D721Med (cell line): ENCODE measurements around the gene ECE1.
"Not testable (repeated sequence)": the region's sequence is repeated elsewhere in the genome, so short reads cannot be mapped to it uniquely, and the experiment has no call there.

ENCODE experiments used
- DNase-seq: peaks from one replicate; pipeline ENCODE4 v3.0.0; 2011; ENCODE audit warnings: low spot score; ENCODE audit not compliant: insufficient read length
- FAIRE-seq: peaks from 2 replicates; lab custom pipeline; 2011; peaks lifted over from hg19 to GRCh38; lab: Jason Lieb, UNC
- TF ChIP-seq, protein P1 (sequence below): IDR thresholded peaks from 2 replicates; pipeline ENCODE4 v1.5.1; 2012; ENCODE audit warnings: mild to moderate bottlenecking, control low read depth; ENCODE audit not compliant: insufficient read depth; ENCODE audit errors: missing control alignments

ECE1 gene

DNA sequence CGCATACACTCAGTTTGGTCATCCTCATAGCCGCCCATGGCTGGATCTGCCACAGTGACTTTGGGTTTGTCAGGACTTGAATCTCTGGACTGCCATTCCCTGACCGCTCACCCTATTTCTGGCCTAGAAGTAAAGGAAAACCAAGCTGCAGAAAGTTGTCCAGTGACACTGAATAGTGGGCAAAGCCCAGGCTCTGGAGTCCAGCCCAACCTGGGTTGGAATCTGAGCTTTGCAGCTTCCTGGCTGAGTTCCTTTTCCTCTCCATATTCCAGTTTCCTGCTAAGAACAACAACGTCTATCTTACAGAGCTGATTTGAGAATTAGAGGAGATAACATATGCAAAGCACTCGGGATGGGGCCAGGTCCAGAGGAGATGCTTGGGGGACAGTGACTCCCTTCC lies 98.0 kb downstream of the ECE1 start:
- no peak for FAIRE-seq
- TF ChIP-seq, protein P1, sequence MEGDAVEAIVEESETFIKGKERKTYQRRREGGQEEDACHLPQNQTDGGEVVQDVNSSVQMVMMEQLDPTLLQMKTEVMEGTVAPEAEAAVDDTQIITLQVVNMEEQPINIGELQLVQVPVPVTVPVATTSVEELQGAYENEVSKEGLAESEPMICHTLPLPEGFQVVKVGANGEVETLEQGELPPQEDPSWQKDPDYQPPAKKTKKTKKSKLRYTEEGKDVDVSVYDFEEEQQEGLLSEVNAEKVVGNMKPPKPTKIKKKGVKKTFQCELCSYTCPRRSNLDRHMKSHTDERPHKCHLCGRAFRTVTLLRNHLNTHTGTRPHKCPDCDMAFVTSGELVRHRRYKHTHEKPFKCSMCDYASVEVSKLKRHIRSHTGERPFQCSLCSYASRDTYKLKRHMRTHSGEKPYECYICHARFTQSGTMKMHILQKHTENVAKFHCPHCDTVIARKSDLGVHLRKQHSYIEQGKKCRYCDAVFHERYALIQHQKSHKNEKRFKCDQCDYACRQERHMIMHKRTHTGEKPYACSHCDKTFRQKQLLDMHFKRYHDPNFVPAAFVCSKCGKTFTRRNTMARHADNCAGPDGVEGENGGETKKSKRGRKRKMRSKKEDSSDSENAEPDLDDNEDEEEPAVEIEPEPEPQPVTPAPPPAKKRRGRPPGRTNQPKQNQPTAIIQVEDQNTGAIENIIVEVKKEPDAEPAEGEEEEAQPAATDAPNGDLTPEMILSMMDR, result no peak
- DNase-seq, result no peak

DNA sequence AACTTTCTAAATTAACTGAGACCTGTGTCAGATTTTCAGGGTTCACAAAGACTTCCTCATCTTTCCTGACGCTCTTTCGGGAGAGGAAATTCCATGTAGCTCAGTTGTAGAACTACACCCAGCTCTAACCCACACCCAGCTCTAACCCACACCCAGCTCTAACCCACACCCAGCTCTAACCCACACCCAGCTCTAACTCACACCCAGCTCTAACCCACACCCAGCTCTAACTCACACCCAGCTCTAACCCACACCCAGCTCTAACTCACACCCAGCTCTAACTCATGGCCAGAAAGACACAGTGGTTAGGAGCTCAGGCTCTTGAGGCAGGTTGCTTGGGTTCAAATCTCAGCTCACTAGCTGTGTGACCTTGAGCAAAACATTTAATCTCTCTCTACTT lies 99.5 kb downstream of the ECE1 start:
- FAIRE-seq, DNase-seq: not testable (repeated sequence)

DNA sequence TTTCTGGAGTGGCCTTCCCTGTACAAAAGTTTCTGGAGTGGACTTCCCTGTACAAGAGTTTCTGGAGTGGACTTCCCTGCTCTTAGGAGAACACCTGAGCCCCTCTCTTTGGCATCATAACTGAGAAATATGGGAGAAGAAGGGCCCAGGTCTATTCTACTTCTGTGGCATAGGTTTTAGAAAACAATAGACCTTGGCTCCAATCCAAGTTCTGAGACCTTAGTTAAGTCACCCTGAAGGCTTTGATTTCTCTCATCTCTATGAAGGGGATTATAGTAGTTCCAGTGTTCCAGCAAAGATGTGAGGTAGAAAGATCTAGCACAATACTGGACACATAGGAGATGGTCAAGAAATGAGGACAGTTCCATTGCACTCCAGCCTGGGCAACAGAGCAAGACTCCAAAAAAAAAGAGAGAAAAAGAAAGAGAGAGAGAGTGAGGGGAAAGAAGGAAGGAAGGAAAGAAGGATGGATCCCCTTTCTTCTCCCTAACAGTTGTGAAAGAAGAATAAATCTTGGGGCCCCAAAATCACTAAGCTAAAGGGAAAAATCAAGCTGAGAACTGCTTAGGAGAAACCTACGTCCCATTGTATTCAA lies 100.3 kb downstream of the ECE1 start:
- no peak for FAIRE-seq
- no peak for DNase-seq
- TF ChIP-seq, protein P1, result no peak

DNA sequence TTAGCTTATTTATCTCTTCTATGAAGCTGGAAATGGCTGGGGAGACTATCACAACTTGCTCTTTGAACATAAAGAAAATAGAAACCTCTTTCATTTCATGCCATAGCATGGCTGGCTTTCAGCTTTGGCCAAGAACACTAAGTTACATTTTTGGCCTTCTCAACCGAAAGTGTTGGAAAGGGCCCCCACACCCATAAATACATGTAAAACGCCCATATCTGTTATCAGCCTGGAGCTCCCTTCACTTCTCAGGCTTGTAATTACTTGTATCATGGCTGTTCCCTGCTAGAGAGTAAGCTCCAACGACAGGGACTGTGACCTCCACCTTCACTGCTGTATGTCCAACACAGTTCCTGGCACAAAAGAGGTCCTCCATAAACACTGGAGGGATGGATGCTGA lies 100.8 kb downstream of the ECE1 start:
- FAIRE-seq (no peak), DNase-seq (no peak)
- TF ChIP-seq, protein P1, result no peak

DNA sequence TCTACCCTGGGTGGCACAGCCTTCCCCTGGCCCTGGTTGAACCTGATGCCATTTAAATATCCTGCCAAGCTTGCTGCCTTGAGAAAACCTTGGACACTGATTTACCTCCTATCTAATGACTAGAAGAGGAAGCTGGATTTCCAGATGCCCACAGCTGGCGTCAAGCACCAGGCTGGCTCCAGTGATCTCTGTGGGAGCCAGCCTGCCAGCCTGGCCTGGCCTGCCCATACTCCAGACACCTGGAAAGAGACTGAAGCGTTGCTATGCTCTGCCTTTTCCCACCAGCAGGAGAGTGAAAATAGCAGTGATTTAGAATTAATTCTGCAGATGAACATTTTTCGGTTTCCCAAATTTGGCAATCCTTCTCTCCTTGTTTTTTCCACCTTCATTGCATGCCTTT lies 102.0 kb downstream of the ECE1 start:
- TF ChIP-seq, protein P1, result no peak
- no peak for DNase-seq
- FAIRE-seq, result no peak

DNA sequence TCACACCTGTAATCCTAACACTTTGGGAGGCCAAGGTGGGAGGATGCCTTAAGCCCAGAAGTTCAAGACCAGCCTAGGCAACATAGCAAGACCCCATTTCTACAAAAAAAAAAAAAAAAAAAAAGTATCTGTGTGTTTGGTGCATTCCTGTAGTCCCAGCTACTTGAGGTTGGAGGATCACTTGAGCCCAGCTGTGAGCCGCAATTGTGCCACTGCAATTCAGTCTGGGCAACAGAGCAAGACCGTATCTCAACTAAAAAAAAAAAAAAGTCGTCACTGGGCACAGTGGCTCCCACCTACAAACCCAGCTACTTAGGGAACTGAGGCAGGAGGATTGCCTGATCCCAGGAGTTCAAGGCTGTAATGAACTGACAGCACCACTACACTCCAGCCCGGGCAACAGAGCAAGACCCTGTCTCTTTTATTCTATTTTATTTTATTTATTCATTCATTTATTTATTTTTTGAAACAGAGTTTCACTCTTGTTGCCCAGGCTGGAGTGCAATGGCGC lies 105.0 kb downstream of the ECE1 start:
- no peak for FAIRE-seq
- DNase-seq, result no peak
- TF ChIP-seq, protein P1, result no peak

DNA sequence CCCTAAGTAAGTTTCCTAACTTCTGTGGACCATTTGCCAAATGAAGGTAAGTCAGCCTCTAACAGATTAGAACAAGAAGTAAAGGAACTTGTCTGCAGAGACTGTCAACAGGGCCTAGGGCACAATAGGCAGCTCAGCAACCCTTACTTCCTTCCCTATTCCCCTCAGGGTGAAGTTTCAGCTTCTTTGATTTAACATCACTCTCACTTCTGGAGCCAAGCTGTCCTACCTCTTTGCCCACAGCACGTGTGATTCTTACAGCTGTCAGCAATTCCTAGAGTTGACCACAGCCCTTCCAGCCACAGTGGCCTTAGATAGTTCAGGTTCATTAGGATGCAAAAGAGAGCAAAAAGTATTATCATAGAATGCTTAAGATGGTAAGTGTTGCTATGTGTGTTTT lies 106.0 kb downstream of the ECE1 start:
- DNase-seq (no peak), FAIRE-seq (no peak)
- TF ChIP-seq, protein P1, result no peak
